ENCODE data around the gene WDR62. TPM values are rescaled to one million over a fixed set of nuclear protein-coding genes. Genes with fewer than 3 reads are reported as not detected.

WDR62 gene
- total RNA-seq, 1 experiment from 2014 or later, result 30.0 TPM

- Histone ChIP-seq H4K5ac (ENCODE audit: insufficient read length, low read depth, low read length) (no peak overlapping the region), H4K91ac (ENCODE audit: insufficient read length, low read depth, low read length) (no peak overlapping the region), H3T11ph (ENCODE audit: low read length) (no peak overlapping the region), H3K27me3 (ENCODE audit: insufficient read depth, low read length) (no peaks in the 10 kb centered on the region), H2BK5ac (ENCODE audit: insufficient read length, low read length) (no peak overlapping the region), H3K56ac (ENCODE audit: insufficient read length, low read depth, low read length) (no peak overlapping the region), H2BK20ac (ENCODE audit: low read depth, low read length, poor library complexity, severe bottlenecking) (no peak overlapping the region), H3K4ac (ENCODE audit: low read depth, low read length) (no peak overlapping the region), H3K79me1 (ENCODE audit: insufficient read depth, low read depth, low read length, poor library complexity, severe bottlenecking) (no peaks in the 10 kb centered on the region), H3K79me2 (ENCODE audit: insufficient read depth, low read length) (no peaks in the 10 kb centered on the region), H3K14ac (ENCODE audit: insufficient read depth, low read length) (no peak overlapping the region), H4K8ac (replicated peaks; ENCODE audit: insufficient read length, low read depth, low read length) (no peak overlapping the region), H3K4me1 (ENCODE audit: insufficient read depth, low read length) (no peaks in the 10 kb centered on the region), H4K20me1 (ENCODE audit: control insufficient read depth, insufficient read depth, insufficient read length) (no peaks in the 10 kb centered on the region), H3K23ac (ENCODE audit: insufficient read length, low read depth, low read length) (no peak overlapping the region), H2AK5ac (ENCODE audit: insufficient read length, low read length) (no peak overlapping the region), H3K9me3 (ENCODE audit: control insufficient read depth, low read depth, low read length) (no peaks in the 10 kb centered on the region), H2BK120ac (ENCODE audit: low read depth, low read length, poor library complexity, severe bottlenecking) (no peak overlapping the region), H3K18ac (ENCODE audit: insufficient read length, low read depth, low read length) (no peak overlapping the region), H2BK12ac (ENCODE audit: insufficient read length, low read depth, low read length) (no peak overlapping the region), H2AFZ (ENCODE audit: low read length) (no peak overlapping the region), H3K27ac (ENCODE audit: insufficient read length, low read depth, low read length) (no peak overlapping the region), H2BK15ac (ENCODE audit: low read depth, low read length) (no peak overlapping the region), H3K9ac (ENCODE audit: extremely low read depth, insufficient read length, low read length) (no peak overlapping the region), H3K23me2 (ENCODE audit: insufficient read length, low read depth, low read length, poor library complexity, severe bottlenecking) (no peaks in the 10 kb centered on the region), H3K4me2 (ENCODE audit: insufficient read depth, insufficient read length, low read length) (no peak overlapping the region)
- TF ChIP-seq CTCF (conservative IDR thresholded peaks at IDR 0.05), result no peak
- H3K4me3 Mint-ChIP-seq, result no peak overlapping the region
- no peak overlapping the region for H3K27ac Mint-ChIP-seq
- DNase-seq, result no peak
- no peaks in the 10 kb centered on the region for H3K27me3 Mint-ChIP-seq (ENCODE audit: low read depth)
- H3K4me1 Mint-ChIP-seq, result no peaks in the 10 kb centered on the region
- peaks cover 58 to 87% (median 65%) of the 10 kb centered on the region in 3 experiments for H3K36me3 Mint-ChIP-seq (ENCODE audit: insufficient read depth in 1 of 3, low read depth in 3 of 3)
- WGBS (ENCODE audit: extremely low coverage, insufficient read length, low lambda C conversion rate), result no CpG with 5 or more reads among the region's 8 CpGs
- H3K9me3 Mint-ChIP-seq, result peaks cover 0 to 3% of the 10 kb centered on the region in 2 experiments; a peak in 2 of 5 replicates
Measured at GRCh38 chr19:36064826-36065225, 10.1 kb downstream of the WDR62 start.

Measured in H9 (cell line).